HuH-7.5 (cell line): Measurements from ENCODE around the gene LY6G6C.

Experiments used
- DNase-seq: peaks from one replicate; pipeline ENCODE4 v3.0.0; 2011; ENCODE audit warnings: low spot score

The LY6G6C gene

DNA sequence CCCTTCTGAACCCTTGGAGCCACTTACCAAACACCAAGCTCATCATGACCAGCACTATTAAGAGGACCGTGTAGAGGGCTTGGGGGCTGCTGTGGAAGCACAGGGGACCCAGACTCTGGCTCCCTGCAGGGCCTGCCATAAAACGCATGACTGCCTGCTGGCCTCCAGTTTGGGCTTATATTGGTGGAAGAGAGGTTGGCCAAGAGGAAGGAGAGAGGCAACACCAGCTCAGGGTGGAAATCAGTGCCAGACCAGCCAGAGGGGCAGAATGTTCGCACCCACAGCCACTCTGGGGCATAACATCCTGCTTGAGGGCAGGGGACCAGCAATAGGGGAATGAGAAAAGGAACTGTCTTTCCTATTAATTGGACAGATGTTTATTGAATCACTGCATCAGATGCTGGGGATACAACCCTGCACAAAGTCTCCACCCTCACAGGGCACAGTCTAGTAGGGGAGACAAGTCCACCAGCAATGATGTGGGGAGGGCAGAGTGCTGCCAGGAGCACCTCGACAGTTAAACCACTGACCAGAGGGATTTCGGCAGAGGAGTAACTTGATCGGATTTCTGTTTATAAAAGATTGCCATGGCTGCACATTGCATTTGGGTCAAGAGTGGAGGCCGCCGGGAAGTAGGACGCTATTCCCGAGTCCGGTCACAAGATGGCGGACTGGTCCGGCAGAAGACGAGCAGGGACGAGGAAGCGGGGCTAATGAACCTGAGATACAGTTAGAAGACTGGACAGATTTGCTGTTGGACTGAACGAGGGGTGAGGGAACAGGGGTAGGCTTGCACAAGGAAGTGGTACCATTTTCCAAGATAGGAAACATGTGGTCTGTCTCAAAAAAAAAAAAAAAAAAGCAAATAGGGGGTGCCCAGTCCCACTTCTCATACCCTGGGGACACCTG lies 41.1 kb downstream of the LY6G6C start, which contains the start of gene LY6G5C:
Gene LY6G5C (minus strand): TSS at position 842 of the 909 bp plus-strand sequence. CDS start 694 bp downstream, at position 148.
- peak; percentile 71 for DNase-seq

DNA sequence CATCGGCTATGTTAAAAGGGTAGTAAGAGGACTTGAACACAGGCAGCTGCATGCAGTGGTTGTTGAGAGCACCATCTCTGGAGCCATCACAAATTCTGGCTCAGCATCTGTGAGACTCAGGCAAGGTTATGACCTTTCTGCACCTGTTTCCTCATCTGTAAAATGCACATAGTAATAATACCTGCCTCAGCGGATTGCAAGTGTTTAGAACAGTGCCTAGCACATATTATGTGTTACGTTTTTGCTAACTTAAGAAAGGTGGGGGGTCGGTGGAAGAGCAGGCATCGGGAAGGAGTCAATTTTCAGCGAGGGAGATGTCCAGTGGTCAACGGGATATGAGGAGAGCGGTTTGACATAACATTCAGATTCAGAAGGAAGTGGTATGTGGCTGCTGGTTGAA lies 43.6 kb downstream of the LY6G6C start:
- DNase-seq, result no peak

DNA sequence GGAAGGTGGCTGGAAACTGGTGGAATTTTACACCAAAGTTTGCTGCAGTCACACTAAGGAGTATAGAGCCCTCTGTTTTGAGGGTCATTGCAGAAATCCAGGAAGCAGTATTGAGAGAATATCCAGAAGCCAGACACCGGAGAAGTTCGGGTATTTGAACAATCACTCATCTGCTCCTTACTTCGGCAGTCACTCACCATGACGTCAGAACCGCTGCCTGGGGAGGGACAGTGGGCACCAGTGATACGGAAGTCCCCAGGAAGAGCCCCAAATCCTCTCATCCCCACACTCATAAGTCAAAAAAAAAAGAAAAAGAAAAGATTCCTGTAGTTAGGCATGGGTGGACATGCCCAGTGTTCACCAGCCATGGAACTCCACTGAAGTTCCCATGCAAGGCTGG lies 44.6 kb downstream of the LY6G6C start:
- no peak for DNase-seq

DNA sequence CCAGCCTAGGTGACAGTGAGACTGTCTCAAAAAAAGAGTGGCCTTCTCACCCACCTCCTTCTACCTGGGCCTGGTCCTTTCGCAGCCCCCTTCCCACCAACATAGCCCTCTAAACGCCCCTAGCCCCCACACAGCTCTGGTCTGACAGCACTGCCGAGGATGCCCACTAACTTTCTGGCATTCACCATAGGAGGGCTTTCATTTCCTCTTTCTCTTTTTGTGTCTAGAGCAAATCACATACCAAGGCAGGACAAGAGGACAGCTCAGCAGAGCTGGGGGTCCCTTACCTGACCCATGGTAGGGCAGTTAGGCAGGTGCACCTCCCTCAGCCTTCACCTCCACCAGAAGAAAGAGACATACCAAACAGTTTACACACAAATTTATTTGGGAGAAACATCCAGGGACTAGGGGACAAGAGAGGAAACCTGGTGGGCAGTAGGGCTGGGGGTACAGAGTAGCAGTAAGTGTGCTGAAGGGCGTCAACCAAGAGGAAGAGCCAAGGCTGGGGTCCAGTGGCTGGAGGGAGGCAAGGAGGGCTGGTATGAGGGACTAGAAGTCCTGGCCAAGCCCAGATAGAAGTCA lies 45.1 kb downstream of the LY6G6C start:
- no peak for DNase-seq

DNA sequence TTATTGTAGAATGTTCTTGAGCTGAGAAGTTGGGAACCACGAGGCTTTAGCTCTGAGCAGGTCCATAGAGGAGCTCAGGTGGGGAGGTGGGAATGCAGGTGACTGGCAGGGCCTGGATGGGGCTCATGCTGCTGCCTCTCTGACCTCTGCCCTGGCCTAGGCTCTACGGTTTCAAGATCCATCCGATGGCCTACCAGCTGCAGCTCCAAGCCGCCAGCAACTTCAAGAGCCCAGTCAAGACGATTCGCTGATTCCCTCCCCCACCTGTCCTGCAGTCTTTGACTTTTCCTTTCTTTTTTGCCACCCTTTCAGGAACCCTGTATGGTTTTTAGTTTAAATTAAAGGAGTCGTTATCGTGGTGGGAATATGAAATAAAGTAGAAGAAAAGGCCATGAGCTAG lies 51.9 kb downstream of the LY6G6C start, which contains the start of gene LY6G5B:
Gene LY6G5B (plus strand): TSS at position 301 of the 400 bp plus-strand sequence. CDS start 975 bp downstream, outside the sequence.
- DNase-seq, result no peak
